SU-DHL-6 (cell line): ENCODE measurements around the gene VPS33A.

Experiments
- H2AFZ ChIP-seq: fragments of 200-600 bp; sonication (generic); 2 replicates; pipeline ENCODE4 v1.6.1; 2014; ENCODE audit warnings: low read depth, mild to moderate bottlenecking, moderate library complexity, mixed read lengths, antibody characterized with exemption, low read length; ENCODE audit not compliant: severe bottlenecking
- H3F3A ChIP-seq: fragments of 200-600 bp; shearing (Covaris generic); 2 replicates; pipeline ENCODE4 v1.6.0; 2016; ENCODE audit warnings: antibody characterized with exemption, mild to moderate bottlenecking; ENCODE audit not compliant: insufficient read depth
- H3K27ac ChIP-seq: fragments of 200-600 bp; sonication (generic); 2 replicates; pipeline ENCODE4 v1.5.1; 2016; ENCODE audit warnings: low read depth, mild to moderate bottlenecking, low read length, moderate library complexity, mixed read lengths
- H3K27me3 ChIP-seq: fragments of 200-600 bp; sonication (generic), shearing (Covaris generic); 2 replicates; pipeline ENCODE4 v1.6.0; 2014; ENCODE audit warnings: mild to moderate bottlenecking, low read length
- H3K36me3 ChIP-seq: fragments of 200-600 bp; sonication (generic); 2 replicates; pipeline ENCODE4 v1.6.1; 2014; ENCODE audit warnings: mild to moderate bottlenecking, low read length, mixed read lengths
- H3K4me2 ChIP-seq: fragments of 300-600, 200-600 bp; shearing (Covaris generic), sonication (generic); 2 replicates; pipeline ENCODE4 v1.6.0; 2014; ENCODE audit warnings: low read length, low read depth, mild to moderate bottlenecking; ENCODE audit not compliant: poor library complexity, severe bottlenecking
- H3K4me3 ChIP-seq: fragments of 200-600 bp; sonication (generic); 2 replicates; pipeline ENCODE4 v1.5.1; 2014; ENCODE audit warnings: antibody characterized with exemption, low read length, mild to moderate bottlenecking, mixed read lengths; ENCODE audit not compliant: insufficient read depth, poor library complexity, severe bottlenecking
- H3K79me2 ChIP-seq: fragments of 200-600 bp; sonication (generic); 2 replicates; pipeline ENCODE4 v1.6.1; 2014; ENCODE audit warnings: mild to moderate bottlenecking, low read length, moderate library complexity; ENCODE audit not compliant: insufficient read depth
- H3K9ac ChIP-seq: fragments of 200-600 bp; sonication (generic); 2 replicates; pipeline ENCODE4 v1.7.0; 2014; ENCODE audit warnings: mild to moderate bottlenecking, low read length
- H3K9me2 ChIP-seq: fragments of 200-600 bp; sonication (generic); replicated peaks from 2 replicates; pipeline ENCODE4 v1.6.1; 2014; ENCODE audit warnings: low read length; ENCODE audit not compliant: insufficient read depth
- H3K9me3 ChIP-seq: fragments of 200-600 bp; sonication (generic); 2 replicates; pipeline ENCODE4 v1.6.1; 2014; ENCODE audit warnings: low read length, mixed read lengths; ENCODE audit not compliant: insufficient read depth
- H4K20me1 ChIP-seq: fragments of 200-600 bp; sonication (generic); 2 replicates; pipeline ENCODE4 v1.6.1; 2014; ENCODE audit warnings: low read depth, mild to moderate bottlenecking, antibody characterized with exemption, low read length, moderate library complexity, mixed read lengths
- CTCF ChIP-seq: fragments of 200-600 bp; sonication (generic); IDR thresholded peaks from one replicate; pipeline ENCODE4 v1.5.1; 2017; ENCODE audit warnings: antibody characterized with exemption, mild to moderate bottlenecking, low read length, moderate library complexity; ENCODE audit not compliant: insufficient read depth, poor library complexity, severe bottlenecking
- EZH2phosphoT487 ChIP-seq: fragments of 200-600 bp; sonication (generic), shearing (Covaris generic); conservative IDR thresholded peaks from 2 replicates; pipeline ENCODE4 v1.6.1; 2018; ENCODE audit warnings: mild to moderate bottlenecking, antibody characterized with exemption, low read length, moderate library complexity, mixed read lengths

The VPS33A gene

GRCh38 chr12:122244565-122245371 lies 21.5 kb downstream of the VPS33A start:
- TF ChIP-seq CTCF (no peak), EZH2phosphoT487 (no peak)
- Histone ChIP-seq H4K20me1 (no peaks in the 10 kb centered on the region), H3F3A (no peaks in the 10 kb centered on the region), H3K27ac (no peak overlapping the region), H3K9ac (no peak overlapping the region), H3K9me3 (no peaks in the 10 kb centered on the region), H3K79me2 (no peaks in the 10 kb centered on the region), H3K27me3 (no peaks in the 10 kb centered on the region), H3K36me3 (no peaks in the 10 kb centered on the region), H3K4me3 (no peak overlapping the region), H3K9me2 (no peaks in the 10 kb centered on the region), H2AFZ (no peak overlapping the region), H3K4me2 (no peak overlapping the region)

- H3K27ac ChIP-seq: no peak overlapping the region
- no peak overlapping the region for H2AFZ ChIP-seq
- no peaks in the 10 kb centered on the region for H3K79me2 ChIP-seq
- no peaks in the 10 kb centered on the region for H3K27me3 ChIP-seq
- H3K9me2 ChIP-seq: no peaks in the 10 kb centered on the region
- H3K4me3 ChIP-seq: no peak overlapping the region
- no peaks in the 10 kb centered on the region for H3K36me3 ChIP-seq
- TF ChIP-seq EZH2phosphoT487 (no peak), CTCF (no peak)
- no peak overlapping the region for H3K9ac ChIP-seq
- no peak overlapping the region for H3K4me2 ChIP-seq
- H3F3A ChIP-seq: no peaks in the 10 kb centered on the region
- H4K20me1 ChIP-seq: no peaks in the 10 kb centered on the region
- no peaks in the 10 kb centered on the region for H3K9me3 ChIP-seq
Measured at GRCh38 chr12:122243965-122244364, 22.3 kb downstream of the VPS33A start.

GRCh38 chr12:122238861-122239260 lies 27.4 kb downstream of the VPS33A start:
- H3K36me3 ChIP-seq: no peaks in the 10 kb centered on the region

More at GRCh38 chr12:122238861-122239260, 27.4 kb downstream of the VPS33A start:
- Histone ChIP-seq H4K20me1 (no peaks in the 10 kb centered on the region), H3F3A (no peaks in the 10 kb centered on the region), H3K9me2 (no peaks in the 10 kb centered on the region), H3K9ac (no peak overlapping the region), H3K4me3 (no peak overlapping the region), H3K27me3 (no peaks in the 10 kb centered on the region), H3K79me2 (no peaks in the 10 kb centered on the region), H3K4me2 (no peak overlapping the region), H3K9me3 (no peaks in the 10 kb centered on the region), H2AFZ (no peak overlapping the region), H3K27ac (no peak overlapping the region)
- TF ChIP-seq EZH2phosphoT487 (no peak), CTCF (no peak)
